Peyer's patch (tissue), 4 donors: Measurements from ENCODE around the gene ARHGAP23. TPM values are rescaled to one million over a fixed set of nuclear protein-coding genes. Genes with fewer than 3 reads are reported as not detected.
A peak's percentile ranks its signal among the peaks of the same experiment; 100 is the strongest.

Source experiments
- DNase-seq, 3 donors: peaks; one replicate each; pipeline ENCODE4 v3.0.0-alpha.2; 2017 to 2019
- H3K27ac ChIP-seq, 4 donors: fragments of 200-600 bp; sonication (generic); one replicate each; pipeline ENCODE4 v1.5.1; 2016 to 2019
- H3K27me3 ChIP-seq, 2 donors: fragments of 200-600 bp; sonication (generic); one replicate each; pipeline ENCODE4 v1.5.1; 2019
- H3K36me3 ChIP-seq, 3 donors: fragments of 200-600 bp; sonication (generic); one replicate each; pipeline ENCODE4 v1.5.1; 2016 to 2019
- H3K4me1 ChIP-seq, 4 donors: fragments of 200-600 bp; sonication (generic); one replicate each; pipeline ENCODE4 v1.5.1; 2016 to 2019
- H3K4me3 ChIP-seq, 4 donors: fragments of 200-600 bp; sonication (generic); 1 replicate in 3 of 4; 2 replicates in 1 of 4; pipeline ENCODE4 v1.5.1; 2016 to 2019; ENCODE audit warnings: mild to moderate bottlenecking in 1 of 4
- H3K9me3 ChIP-seq, 4 donors: fragments of 200-600 bp; sonication (generic); one replicate each; pipeline ENCODE4 v1.5.1; 2016 to 2019; ENCODE audit warnings: mild to moderate bottlenecking in 1 of 4
- POLR2A ChIP-seq, 2 donors: fragments of 450-650 bp; IDR thresholded peaks; one replicate each; pipeline ENCODE4 v1.5.1; 2017; ENCODE audit warnings: antibody characterized with exemption in 2 of 2, mild to moderate bottlenecking in 2 of 2, moderate library complexity in 2 of 2
- total RNA-seq, 4 donors: library from RNA; depleted of rRNA; stranded (reverse); fragments of >200 nt; gene quantifications; one replicate each; pipeline ENCODE4 v1.1.0, GENCODE V29; 2016
- TF ChIP-seq, protein P1 (sequence below), 6 experiments: fragments of 450-650 bp in 4 of 6; fragments of 200-600 bp in 2 of 6; sonication (generic) in 1 of 6; IDR thresholded peaks; one replicate each; pipeline ENCODE4 v1.5.1; 2017 to 2019; ENCODE audit warnings: antibody characterized with exemption in 6 of 6, mild to moderate bottlenecking in 3 of 6, moderate library complexity in 1 of 6

The ARHGAP23 gene
- total RNA-seq, 4 donors from 2014 or later = 0.88 to 36.3 (median 8.9) TPM

DNA sequence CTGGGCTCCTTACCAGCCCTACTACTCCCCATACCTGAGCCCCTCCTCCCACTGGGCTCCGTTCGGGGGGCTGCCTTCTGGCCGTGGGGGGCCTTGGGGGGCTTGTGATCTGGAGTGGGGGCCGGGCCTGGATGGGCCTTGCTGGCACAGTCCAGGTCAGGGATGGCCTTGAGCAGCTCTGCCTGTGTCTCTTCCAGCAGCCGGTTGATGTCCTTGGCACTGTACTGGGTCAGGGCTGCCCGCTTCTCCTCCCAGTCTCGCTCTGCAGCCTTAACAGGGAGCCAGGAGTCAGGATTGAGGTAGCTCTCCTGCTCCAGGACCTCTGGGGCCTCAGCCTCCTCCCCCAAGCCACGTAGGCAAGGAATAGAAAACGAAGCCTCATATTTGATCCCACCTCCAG, 122.9 kb downstream of the ARHGAP23 start:
- DNase-seq = no peak

DNA sequence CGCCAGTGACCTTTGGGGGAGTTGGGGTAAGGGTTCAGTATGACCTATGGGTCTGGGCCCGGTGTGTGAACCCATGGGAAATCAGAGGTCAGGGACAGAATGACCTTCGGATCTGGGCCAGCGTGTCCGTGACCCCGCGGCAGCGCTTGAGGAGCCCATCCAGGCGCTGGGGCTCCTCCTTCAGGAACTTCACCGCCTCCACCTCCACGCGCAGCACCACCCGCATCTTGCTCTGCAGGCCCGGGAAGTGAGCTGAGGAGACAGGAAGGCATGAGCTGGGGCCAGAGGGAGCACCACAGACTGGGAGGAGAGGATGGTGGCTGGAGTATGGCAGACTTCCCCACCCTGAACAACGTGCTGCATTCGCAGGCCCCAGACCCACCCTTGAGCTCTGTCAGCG, 124.1 kb downstream of the ARHGAP23 start:
- DNase-seq = no peak
- no peak overlapping the region for H3K27ac ChIP-seq
- no peaks in the 10 kb centered on the region for H3K27me3 ChIP-seq
- TF ChIP-seq, protein P1, sequence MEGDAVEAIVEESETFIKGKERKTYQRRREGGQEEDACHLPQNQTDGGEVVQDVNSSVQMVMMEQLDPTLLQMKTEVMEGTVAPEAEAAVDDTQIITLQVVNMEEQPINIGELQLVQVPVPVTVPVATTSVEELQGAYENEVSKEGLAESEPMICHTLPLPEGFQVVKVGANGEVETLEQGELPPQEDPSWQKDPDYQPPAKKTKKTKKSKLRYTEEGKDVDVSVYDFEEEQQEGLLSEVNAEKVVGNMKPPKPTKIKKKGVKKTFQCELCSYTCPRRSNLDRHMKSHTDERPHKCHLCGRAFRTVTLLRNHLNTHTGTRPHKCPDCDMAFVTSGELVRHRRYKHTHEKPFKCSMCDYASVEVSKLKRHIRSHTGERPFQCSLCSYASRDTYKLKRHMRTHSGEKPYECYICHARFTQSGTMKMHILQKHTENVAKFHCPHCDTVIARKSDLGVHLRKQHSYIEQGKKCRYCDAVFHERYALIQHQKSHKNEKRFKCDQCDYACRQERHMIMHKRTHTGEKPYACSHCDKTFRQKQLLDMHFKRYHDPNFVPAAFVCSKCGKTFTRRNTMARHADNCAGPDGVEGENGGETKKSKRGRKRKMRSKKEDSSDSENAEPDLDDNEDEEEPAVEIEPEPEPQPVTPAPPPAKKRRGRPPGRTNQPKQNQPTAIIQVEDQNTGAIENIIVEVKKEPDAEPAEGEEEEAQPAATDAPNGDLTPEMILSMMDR (IDR thresholded peaks at IDR 0.05) = no peak
- TF ChIP-seq POLR2A (IDR thresholded peaks at IDR 0.05) = no peak
- H3K4me1 ChIP-seq = peaks cover 0 to 2% (median 0%) of the 10 kb centered on the region in 4 donors
- H3K4me3 ChIP-seq = no peak overlapping the region
- H3K36me3 ChIP-seq = no peaks in the 10 kb centered on the region
- no peaks in the 10 kb centered on the region for H3K9me3 ChIP-seq

More for the DNA sequence above, 122.9 kb downstream of the ARHGAP23 start:
- H3K27ac ChIP-seq = no peak overlapping the region
- no peak for TF ChIP-seq POLR2A (IDR thresholded peaks at IDR 0.05)
- TF ChIP-seq, protein P1 (IDR thresholded peaks at IDR 0.05) = no peak
- no peaks in the 10 kb centered on the region for H3K36me3 ChIP-seq
- no peak overlapping the region for H3K4me3 ChIP-seq
- no peaks in the 10 kb centered on the region for H3K4me1 ChIP-seq
- no peaks in the 10 kb centered on the region for H3K27me3 ChIP-seq
- H3K9me3 ChIP-seq = no peaks in the 10 kb centered on the region

DNA sequence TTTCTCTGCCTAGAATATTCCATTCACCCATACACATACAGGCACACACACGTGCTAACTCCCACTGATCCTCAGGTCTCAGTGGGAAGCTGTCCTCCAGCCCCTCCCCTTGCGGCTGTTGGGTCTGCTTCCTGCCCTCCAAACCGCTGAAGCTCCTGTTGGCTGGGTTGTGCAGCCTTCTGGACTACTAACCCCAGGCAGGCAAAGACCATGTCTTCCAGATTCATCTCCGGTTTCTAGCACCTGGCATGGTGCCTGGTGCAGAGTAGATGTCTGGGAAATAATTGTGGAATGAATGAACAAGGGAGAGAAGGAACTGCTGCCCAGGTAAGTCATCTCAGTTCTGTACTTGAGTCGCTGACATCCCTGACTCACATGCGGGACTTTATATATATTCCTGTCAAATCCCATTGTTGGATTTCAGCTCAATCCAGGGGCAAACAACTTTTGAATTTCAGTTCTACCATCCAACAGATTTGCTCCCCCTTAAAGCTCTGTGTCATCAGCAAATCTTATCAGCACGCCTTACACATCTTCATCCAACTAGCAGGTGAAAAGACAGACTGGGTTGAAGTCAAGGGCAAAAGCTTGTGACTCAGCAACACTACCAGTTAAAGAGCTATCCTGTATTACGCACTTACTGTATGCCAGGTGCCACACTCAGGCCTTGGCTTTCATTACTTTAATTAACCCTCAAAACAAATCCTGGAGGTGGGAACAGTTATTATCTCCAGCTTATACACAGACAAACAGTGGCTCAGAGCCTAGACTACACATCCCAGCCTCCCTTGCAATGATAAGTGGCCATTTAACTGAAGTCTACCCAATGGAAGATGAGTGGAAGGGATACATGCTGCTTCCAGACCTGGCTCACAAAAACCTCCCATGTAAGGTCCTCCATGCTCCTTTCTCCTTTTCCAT, 126.4 kb downstream of the ARHGAP23 start:
- TF ChIP-seq, protein P1 (IDR thresholded peaks at IDR 0.05) = no peak
- no peak for TF ChIP-seq POLR2A (IDR thresholded peaks at IDR 0.05)
- DNase-seq = no peak
- no peak overlapping the region for H3K27ac ChIP-seq
- no peak overlapping the region for H3K4me3 ChIP-seq
- no peaks in the 10 kb centered on the region for H3K36me3 ChIP-seq
- H3K9me3 ChIP-seq = no peaks in the 10 kb centered on the region
- H3K4me1 ChIP-seq = peaks cover 0 to 24% (median 2%) of the 10 kb centered on the region in 4 donors
- no peaks in the 10 kb centered on the region for H3K27me3 ChIP-seq

DNA sequence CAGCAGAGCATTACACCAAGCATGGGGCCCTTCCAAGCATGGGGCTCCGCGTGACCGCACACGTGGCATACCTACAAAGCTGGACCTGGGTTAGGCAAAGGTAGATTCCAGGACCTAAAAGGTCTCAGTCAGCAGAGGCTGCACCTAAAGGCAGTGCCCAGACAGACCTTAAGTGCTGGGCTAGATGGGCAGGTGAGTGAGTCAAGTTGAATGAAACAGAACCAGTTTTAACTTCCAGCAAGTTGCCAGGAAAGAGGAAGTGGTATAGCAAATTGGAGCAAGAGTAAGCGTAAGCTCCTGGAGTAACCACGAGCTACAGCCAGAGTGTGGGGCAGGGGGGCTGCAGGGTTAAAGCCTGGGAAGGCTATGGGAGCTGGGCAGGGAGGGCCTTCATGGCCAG, 128.0 kb downstream of the ARHGAP23 start:
- TF ChIP-seq POLR2A (IDR thresholded peaks at IDR 0.05) = no peak
- TF ChIP-seq, protein P1 (IDR thresholded peaks at IDR 0.05) = no peak
- peaks cover 0 to 8% of the 10 kb centered on the region in 2 donors for H3K27me3 ChIP-seq

DNA sequence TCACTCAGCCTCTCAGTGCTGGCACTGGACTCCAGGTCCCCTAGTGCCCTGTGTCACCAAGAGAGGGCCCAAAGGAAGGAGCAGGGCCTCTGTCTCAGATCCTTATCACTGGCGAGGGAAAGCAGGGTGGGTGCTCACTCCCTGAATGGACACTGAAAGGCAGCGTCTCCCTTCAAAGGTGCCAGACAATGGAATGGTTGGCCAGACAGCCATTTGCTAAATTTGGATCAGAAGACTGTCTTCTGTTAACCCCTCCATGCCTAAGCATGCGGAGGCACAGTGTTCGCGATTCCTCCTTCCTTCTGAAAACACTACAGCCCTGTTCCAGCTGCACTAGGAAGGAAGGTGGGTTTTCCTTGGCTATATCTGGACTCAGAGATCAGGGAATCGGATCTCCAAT, 129.1 kb downstream of the ARHGAP23 start:
- Histone ChIP-seq H3K36me3 (no peaks in the 10 kb centered on the region), H3K27me3 (peaks cover 0 to 20% of the 10 kb centered on the region in 2 donors), H3K4me1 (peaks cover 0 to 31% (median 5%) of the 10 kb centered on the region in 4 donors), H3K4me3 (no peak overlapping the region), H3K27ac (peak overlapping the region in 1 of 4 donors; percentile 15), H3K9me3 (peaks cover 0 to 4% (median 0%) of the 10 kb centered on the region in 4 donors)
- DNase-seq = no peak
- TF ChIP-seq, protein P1 (IDR thresholded peaks at IDR 0.05) = no peak
- TF ChIP-seq POLR2A (IDR thresholded peaks at IDR 0.05) = no peak

More for the DNA sequence above, 128.0 kb downstream of the ARHGAP23 start:
- Histone ChIP-seq H3K4me1 (peaks cover 0 to 31% (median 5%) of the 10 kb centered on the region in 4 donors), H3K36me3 (no peaks in the 10 kb centered on the region), H3K27ac (no peak overlapping the region), H3K4me3 (no peak overlapping the region), H3K9me3 (no peaks in the 10 kb centered on the region)
- DNase-seq = no peak
